IMR-90 (cell line): Measurements from ENCODE around the gene ARFGAP3. TPM values are rescaled to one million over a fixed set of nuclear protein-coding genes. Genes with fewer than 3 reads are reported as not detected.

ENCODE experiments used
- ATAC-seq: fragments of 200-7000 bp; cut with Tn5 transposase; 2 replicates; pipeline ENCODE4 v1.9.1; 2020; ENCODE audit warnings: low read depth, mild to moderate bottlenecking, moderate library complexity
- BruUV-seq: library from RNA; stranded (reverse); fragments of 400-500 nt; replicated peaks from 2 replicates; lab custom pipeline; 2021; lab: Mats Ljungman, UMichigan
- CTCF ChIA-PET: fragments of 300-600 bp; formaldehyde crosslinking; extraction: SDS; loops from one replicate; lab custom pipeline; 2021; ENCODE audit warnings: antibody characterized with exemption; lab: Yijun Ruan, JAX
- POLR2A ChIA-PET: fragments of 300-600 bp; sonication (Branson Sonifier 250); formaldehyde crosslinking; loops from one replicate; lab custom pipeline; 2022; ENCODE audit warnings: antibody characterized with exemption; ENCODE audit not compliant: unreplicated experiment; lab: Charles Lee
- DNase-seq: peaks from one replicate; pipeline ENCODE4 v3.0.0; 2013
- H2AFZ ChIP-seq: replicated peaks from 2 replicates; pipeline ENCODE3; 2013; ENCODE audit warnings: low read length, mild to moderate bottlenecking; ENCODE audit not compliant: poor library complexity
- H2AK5ac ChIP-seq: 2 replicates; pipeline ENCODE4 v1.6.1; 2013; ENCODE audit warnings: low read depth, low read length, inconsistent platforms
- H2AK9ac ChIP-seq: replicated peaks from 2 replicates; pipeline ENCODE3; 2013; ENCODE audit warnings: mild to moderate bottlenecking, low read depth, low read length, moderate library complexity; ENCODE audit not compliant: poor library complexity
- H2BK120ac ChIP-seq: 2 replicates; pipeline ENCODE4 v1.6.1; 2013; ENCODE audit warnings: low read depth, low read length, inconsistent platforms
- H2BK15ac ChIP-seq: 3 replicates; pipeline ENCODE4 v1.6.1; 2013; ENCODE audit warnings: low read depth, low read length, inconsistent platforms
- H2BK20ac ChIP-seq: 2 replicates; pipeline ENCODE4 v1.6.1; 2013; ENCODE audit warnings: low read depth, mild to moderate bottlenecking, inconsistent platforms, low read length, moderate library complexity
- H2BK5ac ChIP-seq: 2 replicates; pipeline ENCODE4 v1.6.1; 2013; ENCODE audit warnings: mild to moderate bottlenecking, low read depth, low read length, inconsistent platforms; ENCODE audit not compliant: poor library complexity, severe bottlenecking
- H3K14ac ChIP-seq: replicated peaks from 2 replicates; pipeline ENCODE4 v1.6.1; 2013; ENCODE audit warnings: low read depth, low read length, inconsistent platforms
- H3K18ac ChIP-seq: 2 replicates; pipeline ENCODE4 v1.6.1; 2013; ENCODE audit warnings: low read depth, low read length, control low read depth
- H3K23ac ChIP-seq: 2 replicates; pipeline ENCODE4 v1.6.1; 2013; ENCODE audit warnings: low read depth, low read length, inconsistent platforms
- H3K27ac ChIP-seq: 2 replicates; pipeline ENCODE4 v1.5.1; 2013; ENCODE audit warnings: mild to moderate bottlenecking, control low read depth, low read length; ENCODE audit not compliant: insufficient read depth
- H3K27me3 ChIP-seq: 2 replicates; pipeline ENCODE4 v1.6.1; 2013; ENCODE audit warnings: low read length; ENCODE audit not compliant: control insufficient read depth, insufficient read depth
- H3K36me3 ChIP-seq: 2 replicates; pipeline ENCODE4 v1.6.1; 2013; ENCODE audit warnings: low read length, mixed read lengths; ENCODE audit not compliant: control insufficient read depth, insufficient read depth
- H3K4ac ChIP-seq: 2 replicates; pipeline ENCODE4 v1.6.1; 2013; ENCODE audit warnings: low read depth, low read length, inconsistent platforms
- H3K4me1 ChIP-seq: 2 replicates; pipeline ENCODE4 v1.6.1; 2013; ENCODE audit warnings: low read length, mixed read lengths; ENCODE audit not compliant: control insufficient read depth, insufficient read depth
- H3K4me2 ChIP-seq: 2 replicates; pipeline ENCODE4 v1.6.1; 2013; ENCODE audit warnings: low read depth, mild to moderate bottlenecking, control low read depth, low read length, moderate library complexity
- H3K4me3 ChIP-seq: 2 replicates; pipeline ENCODE4 v1.5.1; 2013; ENCODE audit warnings: low read depth, mild to moderate bottlenecking, control low read depth, low read length, moderate library complexity; ENCODE audit not compliant: insufficient read depth
- H3K56ac ChIP-seq: 2 replicates; pipeline ENCODE4 v1.6.1; 2013; ENCODE audit warnings: low read length, inconsistent platforms; ENCODE audit not compliant: insufficient read depth; ENCODE audit errors: extremely low read depth
- H3K79me1 ChIP-seq, 2 experiments: 2 replicates each; pipeline ENCODE4 v1.6.1; 2013; ENCODE audit warnings: low read length in 2 of 2, inconsistent platforms in 1 of 2, low read depth in 1 of 2
- H3K9ac ChIP-seq: 2 replicates; pipeline ENCODE4 v1.6.1; 2013; ENCODE audit warnings: low read depth, low read length, control low read depth
- H3K9me1 ChIP-seq: 2 replicates; pipeline ENCODE4 v1.6.1; 2013; ENCODE audit warnings: low read length, inconsistent platforms; ENCODE audit not compliant: insufficient read depth
- H3K9me3 ChIP-seq: 2 replicates; pipeline ENCODE4 v1.6.1; 2013; ENCODE audit warnings: low read length; ENCODE audit not compliant: control insufficient read depth, insufficient read depth
- H4K20me1 ChIP-seq: 2 replicates; pipeline ENCODE4 v1.6.1; 2013; ENCODE audit warnings: low read length, inconsistent platforms; ENCODE audit not compliant: insufficient read depth
- H4K5ac ChIP-seq: 2 replicates; pipeline ENCODE4 v1.6.1; 2013; ENCODE audit warnings: mild to moderate bottlenecking, low read depth, low read length, control low read depth
- H4K8ac ChIP-seq, 2 experiments: 2 replicates each; pipeline ENCODE4 v1.6.1; 2013; ENCODE audit warnings: low read depth in 2 of 2, low read length in 2 of 2, control low read depth in 1 of 2, inconsistent platforms in 1 of 2
- H4K91ac ChIP-seq: 2 replicates; pipeline ENCODE4 v1.6.1; 2013; ENCODE audit warnings: low read depth, low read length, inconsistent platforms; ENCODE audit not compliant: insufficient read depth
- POLR2A ChIP-seq: IDR thresholded peaks from 2 replicates; pipeline ENCODE4 v1.6.1; 2012; ENCODE audit warnings: mild to moderate bottlenecking, low read depth, low read length
- RAD21 ChIP-seq: IDR thresholded peaks from 2 replicates; pipeline ENCODE4 v1.6.1; 2012; ENCODE audit warnings: low read length, improper control_type of control experiment
- USF2 ChIP-seq: fragments of 150-350 bp; IDR thresholded peaks from 2 replicates; pipeline ENCODE4 v1.6.1; 2017; ENCODE audit warnings: mild to moderate bottlenecking, antibody characterized with exemption, low read length, low read depth
- WGBS, 2 experiments: methylation state at CpG; one replicate each; pipeline versions ENCODE4 v1.1.5 to v1.1.7; 2013; ENCODE audit warnings: missing lambda C conversion rate in 2 of 2; ENCODE audit not compliant: insufficient read length in 1 of 2; ENCODE audit errors: extremely low coverage in 2 of 2; 5-methylcytosine and 5-hydroxymethylcytosine counted together
- dilution Hi-C: fragments of 300-500 bp; cut with HindIII; formaldehyde crosslinking; loops from one replicate; pipeline ENCODE4 v1.14.3; 2018; ENCODE audit warnings: low sequenced_read_pairs; ENCODE audit not compliant: unreplicated experiment
- in situ Hi-C: fragments of 300-500 bp; cut with MboI; formaldehyde crosslinking; loops from 3 replicates; pipeline ENCODE4 v1.14.3; 2019; ENCODE audit warnings: low sequenced_read_pairs, inconsistent platforms, mixed read lengths
- intact Hi-C: fragments of 100-400 bp; cut with micrococcal nuclease; formaldehyde crosslinking; loops from 2 replicates; pipeline ENCODE4 v1.10.0; 2022
- polyA plus RNA-seq, 3 experiments: library from polyadenylated mRNA; depleted of rRNA; stranded (reverse); fragments of >200 nt; gene quantifications; 2 replicates each; pipeline ENCODE4 v1.2.3, GENCODE V29; 2012; ENCODE audit warnings: low replicate concordance in 1 of 3
- total RNA-seq: library from RNA; depleted of rRNA; stranded (reverse); fragments of >200 nt; gene quantifications from 2 replicates; pipeline ENCODE4 v1.2.3, GENCODE V29; 2012

Gene ARFGAP3
- total and polyA plus RNA-seq, 2 of the 4 experiments (the other 2 are of a cell fraction), result 50.0 to 70.1 TPM

GRCh38 chr22:42842658-42843370 lies 14.3 kb downstream of the ARFGAP3 start (continued):
- no peak for TF ChIP-seq RAD21

- H3K27ac ChIP-seq, result no peak overlapping the region; the same call in 1 of the 2 replicates
- POLR2A ChIA-PET, result interaction anchor here (0.6 kb wide), 1 partner anchor 314 kb away, joined by 3 read pairs; no protein-coding TSS in a partner anchor
- H4K20me1 ChIP-seq, result peaks cover 33% of the 10 kb centered on the region
- H2BK5ac ChIP-seq, result peak overlapping the region; percentile 65
- no peaks in the 10 kb centered on the region for H3K27me3 ChIP-seq
- peak overlapping the region; percentile 64; the same call in 1 of the 2 replicates for H3K14ac ChIP-seq
- intact Hi-C loops, result no loop called here
- H2AK5ac ChIP-seq, result peak overlapping the region; percentile 64; the same call in 1 of the 2 replicates
- dilution Hi-C loops, result no loop called here
- peaks cover 17% of the 10 kb centered on the region for H3K9me1 ChIP-seq
- H2BK120ac ChIP-seq, result no peak overlapping the region
- peak overlapping the region in 1 of 2 experiments; percentile 74; a peak in 3 of 4 replicates for H4K8ac ChIP-seq
- ATAC-seq (peak; percentile 91), DNase-seq (peak; percentile 74)
- H2BK20ac ChIP-seq, result peak overlapping the region; percentile 35; the same call in 1 of the 2 replicates
- H3K23ac ChIP-seq, result peak overlapping the region; percentile 50; the same call in 1 of the 2 replicates
- no peak overlapping the region; the same call in 1 of the 2 replicates for H3K56ac ChIP-seq
- H2AK9ac ChIP-seq, result peak overlapping the region; percentile 69
- H3K79me1 ChIP-seq, result peaks cover 48 to 79% of the 10 kb centered on the region in 2 experiments
- no peaks in the 10 kb centered on the region for H3K9me3 ChIP-seq
- H3K18ac ChIP-seq, result peak overlapping the region; percentile 4; the same call in 1 of the 2 replicates
- peaks cover 39% of the 10 kb centered on the region for H3K36me3 ChIP-seq
- H4K5ac ChIP-seq, result peak overlapping the region; percentile 10; the same call in 1 of the 2 replicates
- no CpG with 5 or more reads among the region's 3 CpGs for WGBS, 2 experiments
- H3K4me2 ChIP-seq, result peak overlapping the region; percentile 4; the same call in 1 of the 2 replicates
- peak overlapping the region; percentile 61; the same call in 1 of the 2 replicates for H3K4ac ChIP-seq
- peaks cover 11% of the 10 kb centered on the region for H3K4me1 ChIP-seq
- CTCF ChIA-PET, result no interaction called here
- H3K4me3 ChIP-seq, result no peak overlapping the region
- peak overlapping the region; percentile 18; the same call in 1 of the 3 replicates for H2BK15ac ChIP-seq
- in situ Hi-C loops, result no loop called here
- TF ChIP-seq POLR2A (no peak), USF2 (no peak)
- no peak overlapping the region for H2AFZ ChIP-seq
- no peak overlapping the region for H3K9ac ChIP-seq
- peak overlapping the region; percentile 46 for H4K91ac ChIP-seq
- BruUV-seq, result no TSS peak
Measured at GRCh38 chr22:42841444-42841843, 15.6 kb downstream of the ARFGAP3 start.
